HG03103 (cell line): Measurements from ENCODE around the gene COX7B.
"Not testable (repeated sequence)": the region's sequence is repeated elsewhere in the genome, so short reads cannot be mapped to it uniquely, and the experiment has no call there.

Source experiments
- ATAC-seq: cut with Tn5 transposase; IDR thresholded peaks from one replicate; pipeline ENCODE4 v1.9.1; 2021; ENCODE audit warnings: low read depth; ENCODE audit not compliant: unreplicated experiment

Gene COX7B

GRCh38 chrX:77899081-77899828 lies at the start of gene COX7B:
Gene COX7B (plus strand): TSS chrX:77899468. CDS start chrX:77899554, 86 bp downstream.
- ATAC-seq: peak; percentile 67

- no peak for ATAC-seq
Observed at GRCh38 chrX:77875372-77875771, 23.9 kb upstream of the COX7B start.

GRCh38 chrX:77881418-77881817 lies 17.9 kb upstream of the COX7B start:
- ATAC-seq: not testable (repeated sequence)

- no peak for ATAC-seq
Observed at GRCh38 chrX:77892887-77893286, 6.4 kb upstream of the COX7B start.

GRCh38 chrX:77893713-77894112 lies 5.6 kb upstream of the COX7B start:
- no peak for ATAC-seq

GRCh38 chrX:77894921-77895886 lies 4.1 kb upstream of the COX7B start, which contains the start of gene MAGT1:
Gene MAGT1 (minus strand): TSS chrX:77895435. CDS start chrX:77895410, 25 bp downstream.
- peak; percentile 89 for ATAC-seq

GRCh38 chrX:77900688-77901087 lies 1.4 kb downstream of the COX7B start:
- no peak for ATAC-seq

GRCh38 chrX:77901506-77901905 lies 2.2 kb downstream of the COX7B start:
- no peak for ATAC-seq

GRCh38 chrX:77910108-77910840 lies 11.0 kb downstream of the COX7B start, which contains the start of gene ATP7A:
Gene ATP7A (plus strand): TSS chrX:77910693. CDS start chrX:77971642, 60,949 bp downstream.
- ATAC-seq: peak; percentile 91

- no peak for ATAC-seq
Observed at GRCh38 chrX:77917294-77917933, 18.1 kb downstream of the COX7B start.

GRCh38 chrX:77918568-77918967 lies 19.3 kb downstream of the COX7B start:
- ATAC-seq: no peak

- ATAC-seq: not testable (repeated sequence)
Observed at GRCh38 chrX:77919370-77919769, 20.1 kb downstream of the COX7B start.

- no peak for ATAC-seq
Observed at GRCh38 chrX:77922787-77923186, 23.5 kb downstream of the COX7B start.

- ATAC-seq: no peak
Observed at GRCh38 chrX:77924320-77924859, 25.1 kb downstream of the COX7B start.

GRCh38 chrX:77925764-77926163 lies 26.5 kb downstream of the COX7B start:
- ATAC-seq: no peak

GRCh38 chrX:77930581-77930980 lies 31.3 kb downstream of the COX7B start:
- no peak for ATAC-seq

GRCh38 chrX:77935886-77936285 lies 36.6 kb downstream of the COX7B start:
- ATAC-seq: no peak

- no peak for ATAC-seq
Observed at GRCh38 chrX:77936299-77936698, 37.0 kb downstream of the COX7B start.

- ATAC-seq: no peak
Observed at GRCh38 chrX:77937291-77937690, 38.0 kb downstream of the COX7B start.
